Retinal pigment epithelial cell (primary cell): ENCODE data around the gene TPM4.

Source experiments
- DNase-seq: peaks from one replicate; pipeline ENCODE4 v3.0.0-alpha.2; 2010; ENCODE audit warnings: low read depth
- H3K4me3 ChIP-seq: 2 replicates; pipeline ENCODE4 v1.5.1; 2011; ENCODE audit warnings: mild to moderate bottlenecking, low read length, control low read depth, moderate library complexity
- CTCF ChIP-seq: conservative IDR thresholded peaks from 2 replicates; pipeline ENCODE4 v1.5.1; 2011; ENCODE audit warnings: low read depth, low read length, control low read depth, inconsistent platforms

The TPM4 gene

GRCh38 chr19:16041991-16042386, 34.3 kb upstream of the TPM4 start:
- H3K4me3 ChIP-seq: no peak overlapping the region
- no peak for DNase-seq
- no peak for TF ChIP-seq CTCF

DNA sequence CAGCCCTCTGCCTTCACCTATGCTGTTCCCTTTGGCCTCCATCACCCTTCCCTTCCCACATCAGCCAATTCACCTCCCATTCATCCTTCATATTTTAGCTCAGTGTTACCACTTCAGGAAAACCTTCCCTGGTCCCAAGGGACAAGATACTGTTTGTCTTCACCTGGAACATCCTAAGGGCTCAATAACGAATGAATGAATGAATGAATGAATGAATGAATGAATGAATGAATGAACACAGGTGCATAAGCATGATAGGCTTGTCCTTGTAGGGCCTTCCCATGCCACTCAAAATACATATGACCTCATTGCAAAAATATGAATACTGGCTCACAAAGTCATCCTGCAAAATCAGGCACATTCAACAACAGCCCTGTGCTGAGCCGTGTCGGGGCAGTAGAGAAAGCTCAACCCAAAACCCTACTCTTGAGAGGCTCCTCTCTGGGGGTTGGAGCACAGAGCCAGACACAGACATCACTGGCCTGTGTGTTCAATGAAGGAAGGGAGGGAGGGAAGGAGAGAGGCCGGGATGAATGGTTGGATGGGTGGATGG, 33.7 kb upstream of the TPM4 start:
- no peak for DNase-seq
- no peak for TF ChIP-seq CTCF
- no peak overlapping the region for H3K4me3 ChIP-seq

DNA sequence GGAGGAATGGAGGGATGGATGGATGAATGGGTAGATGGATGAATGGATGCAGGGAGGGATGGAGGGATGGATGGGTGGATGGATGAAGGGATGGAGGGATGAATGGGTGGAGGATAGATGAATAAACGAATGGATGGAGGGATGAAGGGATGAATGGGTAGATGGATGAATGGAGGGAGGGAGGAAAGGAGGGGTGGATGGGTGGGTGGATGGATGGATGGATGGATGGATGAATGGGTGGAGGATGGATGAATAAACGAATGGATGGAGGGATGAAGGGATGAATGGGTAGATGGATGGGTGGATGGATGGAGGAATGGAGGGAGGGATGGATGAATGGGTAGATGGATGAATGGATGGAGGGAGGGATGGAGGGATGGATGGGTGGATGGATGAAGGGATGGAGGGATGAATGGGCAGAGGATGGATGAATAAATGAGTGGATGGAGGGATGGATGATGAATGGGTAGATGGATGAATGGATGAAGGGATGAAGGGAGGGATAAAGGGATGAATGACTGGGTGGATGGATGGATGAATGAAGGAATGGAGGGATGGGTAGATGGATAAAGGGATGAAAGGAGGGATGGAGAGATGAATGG, 33.0 kb upstream of the TPM4 start:
- no peak overlapping the region for H3K4me3 ChIP-seq
- no peak for TF ChIP-seq CTCF
- no peak for DNase-seq

GRCh38 chr19:16044746-16045145, 31.5 kb upstream of the TPM4 start:
- DNase-seq: no peak
- no peak for TF ChIP-seq CTCF
- H3K4me3 ChIP-seq: no peak overlapping the region

DNA sequence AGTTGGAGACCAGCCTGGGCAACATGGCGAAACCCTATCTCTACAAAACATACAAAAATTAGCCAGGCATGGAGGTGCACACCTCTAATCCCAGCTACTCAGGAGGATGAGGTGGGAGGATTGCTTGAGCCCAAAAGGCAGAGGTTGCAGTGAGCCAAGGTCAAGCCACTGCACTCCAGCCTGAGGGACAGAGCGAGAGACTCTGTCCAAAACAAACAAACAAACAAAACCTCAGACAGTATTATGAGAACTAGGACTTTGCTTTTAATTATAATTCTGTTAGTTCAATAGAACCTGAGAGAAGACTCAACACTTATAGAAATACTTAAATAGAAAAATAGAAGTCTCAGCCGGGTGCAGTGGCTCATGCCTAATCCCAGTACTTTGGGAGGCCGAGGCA, 31.1 kb upstream of the TPM4 start:
- no peak for TF ChIP-seq CTCF
- no peak overlapping the region for H3K4me3 ChIP-seq
- DNase-seq: no peak

DNA sequence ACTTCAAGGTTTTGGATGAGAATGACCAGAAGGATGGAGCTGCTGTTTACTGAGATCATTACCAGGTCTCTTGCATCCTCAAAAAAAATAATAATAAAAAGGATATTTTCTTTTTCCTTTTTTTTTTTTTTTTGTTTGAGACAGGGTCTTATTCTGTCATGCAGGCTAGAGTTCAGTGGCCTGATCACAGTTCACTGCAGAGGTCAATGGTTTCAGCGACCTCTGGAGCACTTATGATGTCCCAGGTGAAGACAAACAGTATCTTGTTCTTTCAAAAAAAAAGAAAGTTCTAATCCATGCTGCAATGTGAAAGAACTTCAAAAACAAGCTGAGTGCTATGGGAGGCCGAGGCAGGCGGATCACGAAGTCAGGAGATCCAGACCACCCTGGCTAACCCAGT, 30.4 kb upstream of the TPM4 start:
- no peak overlapping the region for H3K4me3 ChIP-seq
- no peak for DNase-seq
- no peak for TF ChIP-seq CTCF

GRCh38 chr19:16048583-16048982, 27.7 kb upstream of the TPM4 start:
- no peak for TF ChIP-seq CTCF
- no peak for DNase-seq
- no peak overlapping the region for H3K4me3 ChIP-seq
